Smooth muscle cell (in vitro differentiated cells): Measurements from ENCODE around the gene KCNB1. TPM values are rescaled to one million over a fixed set of nuclear protein-coding genes. Genes with fewer than 3 reads are reported as not detected.

Experiments used
- DNase-seq: peaks from one replicate; lab custom pipeline; 2025; ENCODE audit not compliant: unreplicated experiment; lab: John Stamatoyannopoulos, UW
- H2AFZ ChIP-seq: fragments of 200-600 bp; sonication (generic); 2 replicates; pipeline ENCODE4 v1.6.0; 2016; ENCODE audit warnings: antibody characterized with exemption, low read depth, mild to moderate bottlenecking
- H3F3A ChIP-seq: fragments of 200-600 bp; sonication (generic); 2 replicates; pipeline ENCODE4 v1.6.0; 2017; ENCODE audit warnings: antibody characterized with exemption, low read depth
- H3K27ac ChIP-seq: fragments of 200-600 bp; sonication (generic); 2 replicates; pipeline ENCODE4 v1.5.1; 2016; ENCODE audit warnings: low read depth, mild to moderate bottlenecking
- H3K27me3 ChIP-seq: fragments of 200-600 bp; sonication (generic); 2 replicates; pipeline ENCODE4 v1.6.1; 2016; ENCODE audit warnings: low read depth, mild to moderate bottlenecking
- H3K36me3 ChIP-seq: fragments of 200-600 bp; sonication (generic); 2 replicates; pipeline ENCODE4 v1.5.1; 2016; ENCODE audit warnings: low read depth
- H3K4me1 ChIP-seq: fragments of 200-600 bp; sonication (generic); 2 replicates; pipeline ENCODE4 v1.5.1; 2016; ENCODE audit warnings: low read depth
- H3K4me2 ChIP-seq: fragments of 200-600 bp; sonication (generic); 2 replicates; pipeline ENCODE4 v1.6.0; 2016; ENCODE audit warnings: mild to moderate bottlenecking
- H3K4me3 ChIP-seq: fragments of 200-600 bp; sonication (generic); 2 replicates; pipeline ENCODE4 v1.5.1; 2016; ENCODE audit warnings: mild to moderate bottlenecking
- H3K79me2 ChIP-seq: fragments of 200-600 bp; sonication (generic); 2 replicates; pipeline ENCODE4 v1.6.0; 2016; ENCODE audit warnings: low read depth, mild to moderate bottlenecking
- H3K9ac ChIP-seq: fragments of 200-600 bp; sonication (generic); 2 replicates; pipeline ENCODE4 v1.6.0; 2016; ENCODE audit warnings: low read depth
- H3K9me3 ChIP-seq: fragments of 200-600 bp; sonication (generic); replicated peaks from 2 replicates; pipeline ENCODE4 v1.5.1; 2016; ENCODE audit warnings: low read depth
- H4K20me1 ChIP-seq: fragments of 200-600 bp; sonication (generic); 2 replicates; pipeline ENCODE4 v1.6.0; 2016; ENCODE audit warnings: low read depth
- WGBS: methylation state at CpG from one replicate; pipeline ENCODE4 v1.1.7; 2016; ENCODE audit warnings: low lambda C conversion rate; 5-methylcytosine and 5-hydroxymethylcytosine counted together
- polyA plus RNA-seq: library from polyadenylated mRNA; unstranded; fragments of >200 nt; fragmentation: Nextera tagmentation; extraction: Ambion mirVana; gene quantifications from 2 replicates; pipeline ENCODE4 v1.2.1, GENCODE V29; 2016
- total RNA-seq: library from RNA; depleted of rRNA; stranded (reverse); fragments of >200 nt; gene quantifications from 2 replicates; pipeline ENCODE4 v1.2.3, GENCODE V29; 2014
- TF ChIP-seq, protein P1 (sequence below): fragments of 200-600 bp; sonication (generic); IDR thresholded peaks from 2 replicates; pipeline ENCODE4 v1.5.1; 2017; ENCODE audit warnings: borderline replicate concordance, mild to moderate bottlenecking, antibody characterized with exemption; ENCODE audit not compliant: insufficient read depth, poor library complexity, severe bottlenecking

KCNB1 gene
- total and polyA plus RNA-seq, 2 experiments from 2014 or later, result not detected

DNA sequence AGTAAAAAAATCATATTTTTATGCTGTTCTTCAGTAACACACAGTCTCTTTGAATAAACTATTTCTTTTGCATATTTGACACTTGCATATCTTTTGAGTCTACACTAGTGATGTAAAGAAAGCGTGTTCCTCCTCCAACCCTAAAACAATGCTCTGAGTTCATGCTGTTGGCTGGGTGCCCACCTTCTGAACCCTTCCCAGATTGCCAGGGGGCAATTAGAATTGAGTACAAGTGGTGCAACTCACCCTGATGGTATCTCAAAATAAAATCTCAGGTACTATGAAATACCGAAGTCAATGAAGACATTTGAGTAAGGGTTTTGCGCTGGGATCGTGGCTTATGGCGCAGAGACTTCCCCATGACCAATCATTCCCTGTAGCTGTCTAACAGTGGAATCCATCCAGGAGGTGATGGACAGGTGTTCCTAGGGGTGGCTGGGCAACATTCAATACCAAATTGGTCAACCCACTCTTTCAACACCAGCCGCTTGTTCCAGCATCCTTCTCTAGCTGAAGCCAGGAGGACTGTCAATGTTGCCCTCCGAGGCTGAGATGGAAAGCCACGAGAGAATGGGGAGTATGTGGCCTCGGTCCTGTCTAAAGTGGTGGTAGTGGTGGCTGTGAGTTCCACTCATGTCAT lies 110.3 kb downstream of the KCNB1 start:
- Histone ChIP-seq H3K79me2 (no peaks in the 10 kb centered on the region), H3K36me3 (no peaks in the 10 kb centered on the region), H2AFZ (no peak overlapping the region), H3K9me3 (no peaks in the 10 kb centered on the region), H3K4me1 (peaks cover 4% of the 10 kb centered on the region), H4K20me1 (no peaks in the 10 kb centered on the region), H3K4me2 (no peak overlapping the region), H3F3A (no peaks in the 10 kb centered on the region), H3K27ac (no peak overlapping the region), H3K9ac (no peak overlapping the region), H3K27me3 (peaks cover 58% of the 10 kb centered on the region), H3K4me3 (no peak overlapping the region)
- TF ChIP-seq, protein P1, sequence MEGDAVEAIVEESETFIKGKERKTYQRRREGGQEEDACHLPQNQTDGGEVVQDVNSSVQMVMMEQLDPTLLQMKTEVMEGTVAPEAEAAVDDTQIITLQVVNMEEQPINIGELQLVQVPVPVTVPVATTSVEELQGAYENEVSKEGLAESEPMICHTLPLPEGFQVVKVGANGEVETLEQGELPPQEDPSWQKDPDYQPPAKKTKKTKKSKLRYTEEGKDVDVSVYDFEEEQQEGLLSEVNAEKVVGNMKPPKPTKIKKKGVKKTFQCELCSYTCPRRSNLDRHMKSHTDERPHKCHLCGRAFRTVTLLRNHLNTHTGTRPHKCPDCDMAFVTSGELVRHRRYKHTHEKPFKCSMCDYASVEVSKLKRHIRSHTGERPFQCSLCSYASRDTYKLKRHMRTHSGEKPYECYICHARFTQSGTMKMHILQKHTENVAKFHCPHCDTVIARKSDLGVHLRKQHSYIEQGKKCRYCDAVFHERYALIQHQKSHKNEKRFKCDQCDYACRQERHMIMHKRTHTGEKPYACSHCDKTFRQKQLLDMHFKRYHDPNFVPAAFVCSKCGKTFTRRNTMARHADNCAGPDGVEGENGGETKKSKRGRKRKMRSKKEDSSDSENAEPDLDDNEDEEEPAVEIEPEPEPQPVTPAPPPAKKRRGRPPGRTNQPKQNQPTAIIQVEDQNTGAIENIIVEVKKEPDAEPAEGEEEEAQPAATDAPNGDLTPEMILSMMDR, result no peak
- no peak for DNase-seq
- 94% methylated on average over 9 of the region's 9 CpGs for WGBS

DNA sequence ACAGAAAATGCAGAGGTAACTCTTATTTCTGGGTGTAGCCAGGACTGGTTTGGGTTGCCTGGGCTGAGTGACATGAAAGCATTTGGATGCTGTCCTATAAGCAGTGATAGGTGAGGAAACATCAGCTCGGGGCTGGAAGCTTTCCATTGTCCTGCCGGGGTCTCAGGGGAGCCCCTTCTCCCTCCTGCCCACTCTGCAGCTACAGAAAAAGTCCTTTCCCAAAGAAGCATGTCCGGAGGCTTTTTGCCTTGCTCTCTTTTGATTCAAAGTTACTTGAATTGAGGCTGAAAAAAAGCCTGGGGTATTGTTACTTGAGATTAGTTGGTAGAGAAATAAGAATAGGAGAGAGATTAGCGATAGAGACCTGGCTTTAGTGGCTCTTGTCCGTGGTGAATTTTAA lies 113.9 kb downstream of the KCNB1 start:
- Histone ChIP-seq H3K4me1 (peaks cover 4% of the 10 kb centered on the region), H3K4me2 (no peak overlapping the region), H3K9ac (no peak overlapping the region), H3F3A (no peaks in the 10 kb centered on the region), H3K79me2 (no peaks in the 10 kb centered on the region), H2AFZ (no peak overlapping the region), H3K9me3 (no peaks in the 10 kb centered on the region), H3K27ac (no peak overlapping the region), H3K36me3 (no peaks in the 10 kb centered on the region), H3K4me3 (no peak overlapping the region), H3K27me3 (peaks cover 46% of the 10 kb centered on the region), H4K20me1 (no peaks in the 10 kb centered on the region)
- TF ChIP-seq, protein P1, result no peak
- no peak for DNase-seq
- 74% methylated on average over 5 of the region's 5 CpGs for WGBS

DNA sequence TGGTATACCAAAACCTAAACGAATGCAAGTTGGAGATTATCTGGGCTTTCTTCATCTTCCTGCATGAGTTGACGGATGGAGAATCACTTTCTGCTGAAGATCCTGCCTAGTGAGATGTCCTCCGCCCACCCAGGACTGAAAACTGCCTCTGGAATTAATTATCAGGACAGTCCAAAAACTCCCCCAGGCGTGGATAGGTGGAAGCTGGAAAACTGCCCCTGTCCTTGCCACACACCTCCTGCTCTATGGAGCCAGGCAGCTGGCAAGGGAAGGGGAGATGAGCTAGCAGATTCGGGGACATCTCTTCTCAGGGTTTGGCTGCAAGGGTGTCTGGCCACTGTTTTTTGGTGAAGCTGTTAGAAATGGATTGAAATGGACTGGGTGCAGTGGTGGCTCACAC lies 115.4 kb downstream of the KCNB1 start:
- no peaks in the 10 kb centered on the region for H3K36me3 ChIP-seq
- WGBS, result 67% methylated on average over 5 of the region's 5 CpGs
- no peak for DNase-seq
- no peak overlapping the region for H3K27ac ChIP-seq
- H3K4me3 ChIP-seq, result no peak overlapping the region
- no peaks in the 10 kb centered on the region for H3K79me2 ChIP-seq
- peaks cover 36% of the 10 kb centered on the region for H3K27me3 ChIP-seq
- H3K9ac ChIP-seq, result no peak overlapping the region
- H3K4me1 ChIP-seq, result peaks cover 4% of the 10 kb centered on the region
- TF ChIP-seq, protein P1, result no peak
- no peak overlapping the region for H3K4me2 ChIP-seq
- no peaks in the 10 kb centered on the region for H3K9me3 ChIP-seq
- H4K20me1 ChIP-seq, result no peaks in the 10 kb centered on the region
- no peak overlapping the region for H2AFZ ChIP-seq
- H3F3A ChIP-seq, result no peaks in the 10 kb centered on the region

DNA sequence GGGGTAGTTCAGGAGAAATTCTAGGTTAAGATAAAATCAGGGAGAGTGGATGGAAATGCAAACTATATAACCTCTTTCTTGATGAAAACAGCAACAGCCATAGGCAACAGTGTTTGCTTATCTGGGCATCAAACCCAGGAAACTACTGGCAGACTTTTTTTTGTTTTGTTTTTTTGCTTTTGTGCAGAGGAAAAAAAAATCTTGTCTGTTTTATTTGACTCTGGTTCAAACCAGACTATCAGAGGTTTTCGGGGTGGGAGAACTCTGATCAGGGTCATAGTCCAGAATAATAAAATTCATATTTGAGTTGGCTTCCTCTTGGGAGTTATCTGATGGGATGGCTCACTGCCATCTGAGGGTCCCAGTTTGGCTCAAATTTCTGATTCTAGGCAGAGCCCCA lies 115.8 kb downstream of the KCNB1 start:
- peaks cover 4% of the 10 kb centered on the region for H3K4me1 ChIP-seq
- TF ChIP-seq, protein P1, result no peak
- DNase-seq, result no peak
- no peaks in the 10 kb centered on the region for H4K20me1 ChIP-seq
- H3K9ac ChIP-seq, result no peak overlapping the region
- no peaks in the 10 kb centered on the region for H3K9me3 ChIP-seq
- no peaks in the 10 kb centered on the region for H3K79me2 ChIP-seq
- peaks cover 34% of the 10 kb centered on the region for H3K27me3 ChIP-seq
- no peak overlapping the region for H3K4me2 ChIP-seq
- no peaks in the 10 kb centered on the region for H3F3A ChIP-seq
- H2AFZ ChIP-seq, result no peak overlapping the region
- no peak overlapping the region for H3K27ac ChIP-seq
- H3K36me3 ChIP-seq, result no peaks in the 10 kb centered on the region
- H3K4me3 ChIP-seq, result no peak overlapping the region
- 100% methylated on average over 1 of the region's 1 CpG for WGBS
